ENCODE measurements around the gene CCDC142.
A peak's percentile ranks its signal among the peaks of the same experiment; 100 is the strongest.

The CCDC142 gene

DNA sequence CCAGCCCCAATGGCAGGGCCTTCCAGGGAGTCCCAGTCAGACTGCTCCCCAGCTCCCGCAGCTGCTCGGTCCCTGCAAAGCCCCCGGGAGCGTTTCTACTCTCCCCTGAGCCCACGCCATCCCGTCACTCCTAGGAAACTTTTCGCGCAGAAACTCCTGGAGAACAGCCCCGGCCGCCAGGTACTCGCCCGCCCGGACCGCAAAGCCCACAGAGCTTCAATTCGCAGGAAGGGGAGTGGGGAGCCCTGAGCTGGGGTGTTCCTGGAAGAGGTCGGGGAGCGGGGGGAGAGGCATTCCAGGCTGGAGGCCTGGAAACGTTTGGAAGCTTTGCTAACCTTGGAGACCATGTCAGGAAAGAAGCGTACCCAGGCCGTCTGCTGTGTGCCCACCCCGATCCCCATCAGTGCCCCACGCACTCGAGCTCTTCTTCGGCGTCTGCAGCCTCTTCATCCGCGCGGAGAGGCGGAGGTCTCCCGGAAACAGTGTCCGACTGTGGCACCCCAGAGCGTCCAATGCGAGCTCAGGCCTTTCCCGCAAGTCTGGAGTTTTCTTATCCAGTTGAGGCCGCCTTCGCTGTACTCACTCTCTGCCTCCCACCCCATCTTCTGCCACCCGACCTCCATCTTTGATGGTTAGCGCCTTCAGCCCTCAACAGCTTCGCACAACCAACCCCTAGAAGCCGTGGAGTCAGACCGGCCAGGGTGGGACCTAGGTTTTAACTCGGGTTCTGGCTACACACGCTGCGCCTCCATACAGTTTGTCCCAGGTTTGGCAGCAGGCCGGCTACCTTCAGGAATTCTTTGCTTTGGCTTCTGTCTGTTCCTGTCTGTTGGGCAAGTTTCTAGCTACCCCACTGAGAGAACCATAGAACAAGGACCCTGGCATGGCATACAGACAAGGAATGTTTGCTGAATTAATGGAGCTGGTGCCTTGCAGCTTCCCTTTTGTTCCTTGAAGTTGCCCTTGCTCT, 21.0 kb upstream of the CCDC142 start:
- Histone ChIP-seq H3F3A (ENCODE audit: control insufficient read depth, insufficient read depth) (no peaks in the 10 kb centered on the region), H3K4me1 (ENCODE audit: control insufficient read depth, low read length) (peaks cover 41% of the 10 kb centered on the region), H3K27ac (ENCODE audit: low read depth, low read length) (no peak overlapping the region), H3K9me3 (ENCODE audit: control insufficient read depth, insufficient read depth, low read length) (no peaks in the 10 kb centered on the region), H4K20me1 (ENCODE audit: control insufficient read depth, insufficient read depth, low read depth, low read length) (no peaks in the 10 kb centered on the region), H3K9me2 (replicated peaks; ENCODE audit: control insufficient read depth, low read length) (no peaks in the 10 kb centered on the region), H3K79me2 (ENCODE audit: control insufficient read depth, low read length) (peaks cover 13% of the 10 kb centered on the region), H3K27me3 (ENCODE audit: control insufficient read depth, low read length) (peaks cover 47% of the 10 kb centered on the region), H3K36me3 (ENCODE audit: control insufficient read depth, low read length) (peaks cover 14% of the 10 kb centered on the region), H3K4me2 (ENCODE audit: low read length) (peak overlapping the region; percentile 82), H3K4me3 (ENCODE audit: low read length) (peak overlapping the region; percentile 68)
- no peak for TF ChIP-seq EZH2phosphoT487 (IDR thresholded peaks at IDR 0.05; ENCODE audit: borderline replicate concordance, low read length)

DNA sequence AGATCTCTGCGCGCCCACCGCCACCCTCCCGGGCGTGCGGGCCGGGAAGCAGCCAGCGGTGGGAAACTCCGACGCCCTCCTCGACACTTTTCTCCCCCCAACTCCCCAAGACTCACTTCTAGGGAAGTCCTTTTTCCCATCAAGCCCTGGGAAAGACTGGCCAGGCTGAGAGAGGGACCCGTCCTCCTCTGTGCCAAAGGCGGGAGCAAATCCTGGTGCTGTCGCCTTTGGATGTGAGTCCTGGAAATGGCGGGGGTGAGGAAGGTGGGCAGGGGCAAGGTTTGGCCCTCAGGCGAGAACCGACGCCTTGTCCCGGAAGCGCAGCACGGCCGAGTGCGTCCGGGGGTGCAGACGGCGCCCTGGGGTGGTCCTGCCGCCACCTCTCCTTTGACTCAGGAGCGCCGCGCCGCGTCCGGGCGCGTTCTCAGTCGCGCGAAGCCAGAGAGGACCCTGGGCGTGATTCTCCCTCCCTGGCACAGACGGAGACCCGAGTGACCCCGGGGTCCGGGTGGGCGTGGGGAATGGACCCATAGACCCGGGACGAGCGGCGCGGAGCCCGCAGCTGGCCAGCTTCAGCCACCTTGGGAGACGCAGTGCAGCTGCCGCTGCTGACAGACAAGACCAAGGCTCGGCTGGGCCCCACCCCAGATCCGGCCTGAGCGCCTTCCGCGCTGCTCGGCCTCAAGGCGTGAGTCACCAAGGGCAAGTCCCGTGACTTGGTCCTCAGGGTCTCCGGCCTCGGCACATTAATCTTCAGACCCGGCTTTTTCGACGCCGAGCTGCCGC, 20.1 kb upstream of the CCDC142 start:
- H3K9me2 ChIP-seq (replicated peaks; ENCODE audit: control insufficient read depth, low read length): no peaks in the 10 kb centered on the region
- H3F3A ChIP-seq (ENCODE audit: control insufficient read depth, insufficient read depth): no peaks in the 10 kb centered on the region
- H4K20me1 ChIP-seq (ENCODE audit: control insufficient read depth, insufficient read depth, low read depth, low read length): no peaks in the 10 kb centered on the region
- H3K27ac ChIP-seq (ENCODE audit: low read depth, low read length): no peak overlapping the region
- no peak for TF ChIP-seq EZH2phosphoT487 (IDR thresholded peaks at IDR 0.05; ENCODE audit: borderline replicate concordance, low read length)
- TF ChIP-seq, protein P1, sequence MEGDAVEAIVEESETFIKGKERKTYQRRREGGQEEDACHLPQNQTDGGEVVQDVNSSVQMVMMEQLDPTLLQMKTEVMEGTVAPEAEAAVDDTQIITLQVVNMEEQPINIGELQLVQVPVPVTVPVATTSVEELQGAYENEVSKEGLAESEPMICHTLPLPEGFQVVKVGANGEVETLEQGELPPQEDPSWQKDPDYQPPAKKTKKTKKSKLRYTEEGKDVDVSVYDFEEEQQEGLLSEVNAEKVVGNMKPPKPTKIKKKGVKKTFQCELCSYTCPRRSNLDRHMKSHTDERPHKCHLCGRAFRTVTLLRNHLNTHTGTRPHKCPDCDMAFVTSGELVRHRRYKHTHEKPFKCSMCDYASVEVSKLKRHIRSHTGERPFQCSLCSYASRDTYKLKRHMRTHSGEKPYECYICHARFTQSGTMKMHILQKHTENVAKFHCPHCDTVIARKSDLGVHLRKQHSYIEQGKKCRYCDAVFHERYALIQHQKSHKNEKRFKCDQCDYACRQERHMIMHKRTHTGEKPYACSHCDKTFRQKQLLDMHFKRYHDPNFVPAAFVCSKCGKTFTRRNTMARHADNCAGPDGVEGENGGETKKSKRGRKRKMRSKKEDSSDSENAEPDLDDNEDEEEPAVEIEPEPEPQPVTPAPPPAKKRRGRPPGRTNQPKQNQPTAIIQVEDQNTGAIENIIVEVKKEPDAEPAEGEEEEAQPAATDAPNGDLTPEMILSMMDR (IDR thresholded peaks at IDR 0.05; ENCODE audit: low read depth, low read length, poor library complexity, severe bottlenecking): peak; percentile 58
- H3K4me2 ChIP-seq (ENCODE audit: low read length): peak overlapping the region; percentile 82
- H3K9me3 ChIP-seq (ENCODE audit: control insufficient read depth, insufficient read depth, low read length): no peaks in the 10 kb centered on the region
- peaks cover 35% of the 10 kb centered on the region for H3K4me1 ChIP-seq (ENCODE audit: control insufficient read depth, low read length)
- H3K36me3 ChIP-seq (ENCODE audit: control insufficient read depth, low read length): peaks cover 14% of the 10 kb centered on the region
- peak overlapping the region; percentile 68 for H3K4me3 ChIP-seq (ENCODE audit: low read length)
- H3K27me3 ChIP-seq (ENCODE audit: control insufficient read depth, low read length): peaks cover 56% of the 10 kb centered on the region
- H3K79me2 ChIP-seq (ENCODE audit: control insufficient read depth, low read length): peaks cover 13% of the 10 kb centered on the region

DNA sequence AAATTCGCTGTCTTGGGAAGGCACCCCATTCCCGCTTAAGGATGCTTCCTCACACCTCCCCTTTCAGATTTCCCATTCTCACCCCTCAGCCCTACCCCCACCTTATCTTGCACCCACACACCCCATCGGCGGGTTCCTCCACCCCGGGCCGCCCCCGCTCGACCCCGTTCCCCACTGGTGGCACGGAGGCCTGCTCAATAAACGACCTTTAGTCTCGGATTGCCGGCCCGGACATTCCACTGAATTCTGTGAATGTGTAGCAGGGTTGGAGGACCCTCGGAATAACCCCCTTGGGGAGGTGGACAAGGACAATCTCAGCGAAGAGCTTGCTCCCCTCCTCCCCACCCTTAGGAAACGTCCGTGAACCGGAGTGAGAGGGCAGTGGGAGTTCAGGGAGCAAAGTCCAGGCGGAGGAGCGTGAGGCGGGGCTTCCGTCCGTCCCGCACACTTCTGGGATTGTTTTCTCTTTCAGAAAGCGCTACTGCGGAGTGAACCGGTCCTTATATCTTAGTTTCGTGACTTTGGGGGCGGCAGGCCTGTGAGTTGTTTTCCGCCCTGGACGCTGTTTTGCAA, 19.4 kb upstream of the CCDC142 start:
- Histone ChIP-seq H3K79me2 (ENCODE audit: control insufficient read depth, low read length) (peaks cover 13% of the 10 kb centered on the region), H3F3A (ENCODE audit: control insufficient read depth, insufficient read depth) (no peaks in the 10 kb centered on the region), H3K27me3 (ENCODE audit: control insufficient read depth, low read length) (peaks cover 61% of the 10 kb centered on the region), H4K20me1 (ENCODE audit: control insufficient read depth, insufficient read depth, low read depth, low read length) (no peaks in the 10 kb centered on the region), H3K27ac (ENCODE audit: low read depth, low read length) (no peak overlapping the region), H3K36me3 (ENCODE audit: control insufficient read depth, low read length) (peaks cover 11% of the 10 kb centered on the region), H3K4me3 (ENCODE audit: low read length) (peak overlapping the region; percentile 68), H3K9me3 (ENCODE audit: control insufficient read depth, insufficient read depth, low read length) (no peaks in the 10 kb centered on the region), H3K4me1 (ENCODE audit: control insufficient read depth, low read length) (peaks cover 35% of the 10 kb centered on the region), H3K9me2 (replicated peaks; ENCODE audit: control insufficient read depth, low read length) (no peaks in the 10 kb centered on the region), H3K4me2 (ENCODE audit: low read length) (peak overlapping the region; percentile 82)
- TF ChIP-seq EZH2phosphoT487 (IDR thresholded peaks at IDR 0.05; ENCODE audit: borderline replicate concordance, low read length): 0 out of 2 replicates have a peak, but pooled peaks have one; percentile 27
- TF ChIP-seq, protein P1 (IDR thresholded peaks at IDR 0.05; ENCODE audit: low read depth, low read length, poor library complexity, severe bottlenecking): no peak

Data from DOHH2 (cell line).